GM18517 (cell line): Measurements from ENCODE around the gene AGBL4.

Experiments
- ATAC-seq: cut with Tn5 transposase; IDR thresholded peaks from one replicate; pipeline ENCODE4 v1.9.1; 2021; ENCODE audit warnings: mild to moderate bottlenecking, moderate library complexity; ENCODE audit not compliant: unreplicated experiment

AGBL4 gene

DNA sequence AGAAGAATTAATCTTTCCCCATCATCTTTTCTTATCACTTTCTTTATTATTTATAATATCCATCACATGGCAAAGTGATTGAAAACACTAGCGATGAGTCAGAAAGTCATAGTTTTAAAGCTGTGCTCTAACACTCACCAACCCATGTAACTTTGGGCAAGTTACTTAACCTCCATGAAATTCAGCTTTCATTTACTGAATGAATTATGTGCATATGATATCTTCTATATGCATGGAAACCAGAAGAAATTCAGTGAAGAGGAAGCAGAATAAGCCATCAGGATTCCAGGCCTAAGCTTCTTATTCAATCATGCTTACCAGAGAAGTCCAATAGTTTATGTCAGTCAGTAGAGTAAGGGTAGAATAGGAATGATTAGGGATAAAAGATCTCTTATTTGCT, 300.1 kb downstream of the AGBL4 start:
- no peak for ATAC-seq

- ATAC-seq: no peak
Observed at GRCh38 chr1:49694251-49694827, 329.4 kb downstream of the AGBL4 start.

- no peak for ATAC-seq
Observed at GRCh38 chr1:49686107-49686506, 337.6 kb downstream of the AGBL4 start.

- no peak for ATAC-seq
Observed at GRCh38 chr1:49677706-49678105, 346.0 kb downstream of the AGBL4 start.

- ATAC-seq: no peak
Observed at GRCh38 chr1:49651136-49651535, 372.6 kb downstream of the AGBL4 start.

DNA sequence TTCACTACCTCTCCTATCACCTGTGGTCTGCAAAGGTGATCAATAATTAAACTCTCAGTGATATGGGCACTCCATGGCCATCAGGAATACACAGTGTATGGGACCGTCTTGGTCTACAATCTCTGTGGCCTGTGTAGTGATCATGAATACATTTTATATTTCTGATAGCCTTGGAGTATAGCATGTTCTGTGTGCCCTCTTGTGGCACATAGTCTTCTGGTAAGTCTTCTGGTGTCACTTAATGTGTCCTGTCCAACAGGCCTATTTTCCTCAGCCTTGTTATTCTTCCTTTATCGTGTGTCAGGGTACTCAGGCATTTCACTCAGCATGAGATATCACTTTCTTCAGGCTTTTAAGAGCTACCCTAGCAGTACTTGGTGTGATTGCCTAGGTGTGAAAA, 393.6 kb downstream of the AGBL4 start:
- no peak for ATAC-seq

- ATAC-seq: no peak
Observed at GRCh38 chr1:49627781-49628180, 396.0 kb downstream of the AGBL4 start.

GRCh38 chr1:49626472-49626871, 397.3 kb downstream of the AGBL4 start:
- ATAC-seq: no peak

DNA sequence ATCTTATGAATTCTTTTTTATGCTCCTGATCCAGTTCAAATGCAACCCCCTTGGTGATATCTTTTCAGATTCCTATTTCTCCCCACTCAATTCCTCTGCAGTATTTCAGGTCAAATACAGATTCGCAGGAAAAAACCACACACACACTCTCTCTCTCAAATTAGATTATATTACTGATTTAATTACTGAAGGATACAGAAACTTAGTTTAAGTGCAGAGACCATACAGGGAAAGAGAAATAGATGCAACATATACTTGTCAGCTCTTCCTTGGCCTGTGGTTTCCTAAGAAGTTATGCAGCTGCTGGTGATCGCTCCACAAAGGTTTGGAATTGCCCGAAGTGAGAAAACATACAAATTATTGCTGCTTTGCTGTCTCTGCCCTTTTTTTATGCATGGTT, 400.9 kb downstream of the AGBL4 start:
- ATAC-seq: no peak

GRCh38 chr1:49606082-49606481, 417.7 kb downstream of the AGBL4 start:
- ATAC-seq: no peak

- no peak for ATAC-seq
Observed at GRCh38 chr1:49597436-49597835, 426.3 kb downstream of the AGBL4 start.

- ATAC-seq: no peak
Observed at GRCh38 chr1:49576327-49576901, 447.3 kb downstream of the AGBL4 start.

DNA sequence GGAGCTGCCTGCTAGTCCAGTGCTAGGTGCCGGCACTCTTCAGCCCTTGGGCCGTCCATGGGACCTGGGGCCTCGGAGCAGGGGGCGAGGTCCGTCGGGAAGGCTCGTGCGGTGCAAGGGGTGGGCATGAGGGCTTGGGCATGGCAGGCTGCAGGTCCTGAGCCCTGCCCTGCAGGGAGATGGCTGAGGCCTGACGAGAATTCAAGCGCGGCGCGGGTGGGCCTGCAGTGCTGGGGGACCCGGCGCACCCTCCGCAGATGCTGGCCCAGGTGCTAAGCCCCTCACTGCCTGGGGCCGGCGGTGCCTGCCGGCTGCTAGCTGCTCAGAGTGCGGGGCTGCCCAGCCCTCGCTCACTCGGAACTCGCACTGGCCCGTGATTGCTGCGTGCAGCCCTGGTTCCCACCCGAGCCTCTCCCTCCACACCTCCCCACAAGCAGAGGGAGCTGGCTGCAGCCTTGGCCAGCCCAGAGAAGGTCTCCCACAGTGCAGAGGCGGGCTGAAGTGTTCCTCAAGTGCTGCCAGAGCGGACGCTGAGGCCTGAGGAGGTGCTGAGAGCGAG, 467.0 kb downstream of the AGBL4 start:
- no peak for ATAC-seq

DNA sequence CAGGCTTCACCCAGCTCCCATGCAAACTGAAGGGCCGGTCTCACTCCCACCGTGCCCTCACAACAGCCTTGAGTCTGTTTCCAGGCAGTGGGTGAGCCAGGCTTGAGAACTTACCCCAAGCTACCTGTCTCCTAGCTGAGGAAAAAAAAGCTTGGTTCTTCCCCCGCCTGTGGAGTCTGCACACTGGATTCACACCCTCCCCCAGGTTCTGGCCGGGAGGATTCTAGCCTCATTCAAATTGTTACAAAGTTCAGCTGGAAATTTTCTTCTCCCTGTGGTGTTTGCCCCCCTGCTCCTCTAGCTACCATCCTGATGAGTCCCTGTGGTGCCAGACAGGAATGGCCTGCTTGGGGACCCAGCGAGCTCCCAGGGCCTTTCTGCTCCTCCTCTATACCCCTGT, 471.7 kb downstream of the AGBL4 start:
- ATAC-seq: no peak

DNA sequence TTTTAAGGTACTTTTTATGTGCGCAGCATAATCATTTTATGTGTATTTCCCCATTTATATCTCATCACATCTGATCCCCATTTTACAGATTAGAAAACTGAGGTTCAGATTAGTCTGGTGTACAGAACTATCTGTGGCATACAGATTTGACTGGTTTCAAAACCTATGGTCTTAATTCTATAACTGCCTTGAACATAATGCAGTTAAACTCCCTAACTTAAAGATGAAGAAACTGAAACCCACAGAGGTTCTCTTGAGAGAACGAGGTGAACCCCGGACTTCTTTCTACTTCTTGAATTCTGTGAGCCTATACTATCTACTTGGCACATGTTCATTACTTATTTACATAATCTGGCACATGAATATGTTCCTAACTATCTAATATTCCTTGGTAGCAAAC, 479.1 kb downstream of the AGBL4 start:
- no peak for ATAC-seq

DNA sequence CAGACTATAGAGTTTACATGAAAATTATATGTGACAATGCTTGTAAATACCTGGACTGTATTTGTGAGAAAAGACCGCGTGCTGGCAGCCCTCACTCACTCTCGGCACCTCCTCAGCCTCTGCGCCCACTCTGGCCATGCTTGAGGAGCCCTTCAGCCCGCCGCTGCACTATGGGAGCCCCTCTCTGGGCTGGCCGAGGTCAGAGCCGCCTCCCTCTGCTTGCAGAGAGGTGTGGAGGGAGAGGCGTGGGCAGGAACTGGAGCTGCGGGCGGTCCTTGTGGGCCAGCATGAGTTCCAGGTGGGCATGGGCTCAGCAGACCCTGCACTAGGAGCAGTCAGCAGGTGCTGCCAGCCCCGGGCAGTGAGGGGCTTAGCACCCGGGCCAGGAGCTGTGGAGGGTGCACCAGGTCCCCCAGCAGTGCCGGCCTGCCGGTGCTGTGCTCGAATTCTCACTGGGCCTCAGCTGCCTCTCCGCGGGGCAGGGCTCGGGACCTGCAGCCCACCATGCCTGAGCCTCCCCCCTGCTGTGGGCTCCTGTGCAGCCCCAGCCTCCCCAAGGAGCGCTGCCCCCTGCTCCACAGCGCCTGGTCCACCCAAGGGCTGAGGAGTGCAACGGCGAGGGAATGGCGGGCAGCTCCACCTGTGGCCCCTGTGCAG, 482.5 kb downstream of the AGBL4 start:
- ATAC-seq: no peak

DNA sequence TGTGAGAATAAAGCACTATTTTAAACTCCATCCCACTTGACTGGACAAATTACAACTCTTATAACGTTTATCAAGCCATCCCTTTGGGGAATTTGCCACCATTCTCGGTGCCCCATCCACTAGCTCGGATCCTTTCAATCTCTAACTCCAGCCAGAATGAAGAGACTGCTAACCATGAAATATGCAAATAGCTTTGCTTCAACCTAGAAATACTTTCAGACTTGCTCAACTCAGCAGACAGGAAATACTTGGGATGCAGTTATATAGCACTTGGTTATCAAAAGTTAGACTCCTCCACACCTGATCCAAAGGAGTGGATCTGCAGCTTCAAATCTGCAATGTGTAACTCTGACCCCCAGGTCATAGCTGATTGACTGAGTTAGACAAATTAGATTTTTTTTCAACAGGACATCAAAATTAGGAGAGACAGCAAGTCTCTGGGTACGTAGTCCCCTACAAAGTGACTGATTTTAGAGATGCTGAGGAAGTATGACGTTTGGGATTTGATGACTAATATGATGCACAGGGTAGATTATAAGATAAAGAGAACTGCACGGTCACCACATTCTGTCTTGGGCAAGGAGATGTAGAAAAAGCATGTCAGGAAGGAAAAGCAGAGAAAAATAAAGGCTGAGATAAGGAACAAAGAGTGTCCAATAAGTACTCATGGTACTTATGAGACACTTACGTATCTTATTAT, 496.0 kb downstream of the AGBL4 start:
- ATAC-seq: no peak

DNA sequence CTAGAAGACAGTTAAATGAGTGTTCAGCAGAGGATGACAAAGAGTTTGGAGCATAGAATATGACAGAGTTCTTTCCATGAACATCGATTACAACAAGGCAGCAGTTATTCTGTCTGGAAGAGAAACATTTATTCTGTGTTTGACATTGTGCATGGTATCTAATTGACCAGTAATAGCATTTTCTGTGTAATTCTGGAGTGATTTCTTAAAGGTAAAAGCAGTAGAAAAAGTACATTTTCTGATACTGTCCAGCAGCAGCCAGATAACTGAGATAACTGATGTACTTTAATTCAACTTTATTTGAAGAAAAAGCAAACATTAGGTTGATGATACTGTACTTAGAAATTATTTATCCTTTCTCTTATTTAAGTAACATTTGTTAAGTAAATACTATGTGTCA, 497.1 kb downstream of the AGBL4 start:
- no peak for ATAC-seq

DNA sequence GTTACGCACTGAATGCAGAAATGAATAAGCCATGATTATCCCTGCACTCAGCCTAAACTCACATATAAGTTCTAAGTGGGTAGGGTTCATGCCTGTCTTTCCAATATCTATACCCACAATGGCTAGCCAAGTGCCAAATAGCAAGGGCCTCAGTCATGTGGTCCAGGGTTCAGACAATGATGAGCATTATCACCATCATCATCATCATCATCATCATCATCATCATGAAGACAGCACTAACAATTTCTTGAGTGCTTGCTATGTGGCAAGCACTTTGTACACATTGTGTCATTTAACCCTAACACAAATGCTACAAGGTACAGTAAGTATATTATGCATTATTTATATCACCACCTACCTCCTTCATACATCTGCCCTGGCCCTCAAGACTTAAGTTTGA, 500.0 kb downstream of the AGBL4 start:
- no peak for ATAC-seq

DNA sequence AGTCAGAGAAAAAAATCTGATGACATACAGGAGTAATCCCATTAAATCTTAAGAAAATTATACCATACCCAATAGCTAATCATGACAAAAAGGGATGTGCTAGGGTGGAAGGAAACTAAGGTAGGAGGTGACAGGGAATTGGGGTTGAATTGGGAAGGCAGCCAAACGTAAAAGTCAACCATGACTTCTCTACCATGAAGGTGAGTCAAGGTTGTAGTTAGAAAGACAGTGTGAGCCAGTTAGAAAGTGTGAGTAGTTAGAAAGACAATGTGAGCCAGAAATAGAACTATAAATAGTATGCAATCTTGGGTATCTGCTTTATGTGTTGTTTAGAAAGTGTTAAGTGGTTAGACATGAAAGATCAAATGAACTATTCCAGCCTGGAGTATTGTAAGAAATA, 556.8 kb downstream of the AGBL4 start:
- no peak for ATAC-seq

DNA sequence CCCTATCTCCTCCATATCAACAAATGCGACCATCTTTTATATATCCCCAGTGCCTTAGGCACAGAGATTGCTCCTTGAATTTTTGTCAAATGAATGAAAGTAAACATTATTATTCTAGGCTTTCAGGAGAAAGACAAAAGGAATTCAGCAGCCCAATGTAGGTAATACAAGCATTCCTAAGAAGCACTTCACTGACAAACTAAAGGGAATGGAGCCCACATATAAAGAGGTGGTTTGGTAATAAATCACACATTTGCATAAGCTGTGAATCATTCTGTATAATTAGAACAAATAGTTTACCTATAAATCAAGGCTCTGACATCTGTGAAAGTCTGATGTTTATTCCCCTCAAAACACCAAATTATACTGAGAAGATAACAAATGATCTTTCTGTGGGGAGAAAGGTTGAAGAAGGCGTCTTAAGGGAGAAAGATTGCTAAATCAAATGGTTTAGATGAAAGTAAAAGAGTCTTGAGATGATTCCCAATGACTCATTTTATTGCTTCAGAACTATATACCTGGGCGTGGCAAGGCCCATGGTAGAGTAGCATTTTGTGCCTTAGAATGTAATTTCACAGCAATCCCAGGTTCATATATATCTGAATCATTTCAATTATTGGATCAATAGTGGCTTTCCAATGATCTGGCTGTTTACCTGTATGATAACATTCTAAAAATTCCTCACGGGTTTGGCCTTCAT, 558.1 kb downstream of the AGBL4 start:
- ATAC-seq: no peak
